SK-N-SH (cell line): Measurements from ENCODE around the gene TTC21A. TPM values are rescaled to one million over a fixed set of nuclear protein-coding genes. Genes with fewer than 3 reads are reported as not detected.

Experiments used
- CTCF ChIA-PET: fragments of 300-600, 350-600 bp; formaldehyde crosslinking; extraction: SDS; loops from one replicate; lab custom pipeline; 2021; lab: Yijun Ruan, JAX
- POLR2A ChIA-PET: fragments of 350-600 bp; sonication (Branson Sonifier 250); formaldehyde crosslinking; extraction: SDS; loops from one replicate; lab custom pipeline; 2020; ENCODE audit warnings: antibody characterized with exemption, inconsistent platforms; lab: Yijun Ruan, JAX
- DNase-seq: peaks from one replicate; pipeline ENCODE4 v3.0.0; 2012
- H2AFZ ChIP-seq: fragments of 200-600 bp; sonication (generic); 2 replicates; pipeline ENCODE4 v1.8.1; 2016; ENCODE audit warnings: antibody characterized with exemption, mild to moderate bottlenecking, low read depth
- H3F3A ChIP-seq: fragments of 200-600 bp; sonication (generic); replicated peaks from 2 replicates; pipeline ENCODE3; 2016; ENCODE audit warnings: antibody characterized with exemption, mild to moderate bottlenecking; ENCODE audit not compliant: insufficient read depth
- H3K27ac ChIP-seq, 2 experiments: fragments of 200-500 bp in 1 of 2; fragments of 200-600 bp in 1 of 2; sonication (Bioruptor generic) in 1 of 2; sonication (generic), shearing (Covaris generic) in 1 of 2; 2 replicates each; pipeline versions ENCODE4 v1.5.1 to v1.6.1; 2014 to 2016; ENCODE audit warnings: low read depth in 2 of 2, inconsistent platforms in 1 of 2, low read length in 1 of 2, mild to moderate bottlenecking in 1 of 2, mixed read lengths in 1 of 2
- H3K27me3 ChIP-seq: fragments of 200-600 bp; sonication (generic), shearing (Covaris generic); 2 replicates; pipeline ENCODE4 v1.6.1; 2016; ENCODE audit warnings: mixed run types; ENCODE audit not compliant: insufficient read depth
- H3K36me3 ChIP-seq, 2 experiments: fragments of 200-500 bp in 1 of 2; fragments of 200-600 bp in 1 of 2; sonication (Bioruptor generic) in 1 of 2; sonication (generic) in 1 of 2; replicated peaks in 1 of 2; 2 replicates each; pipeline versions ENCODE3 to v1.5.1; 2014 to 2016; ENCODE audit warnings: low read length in 1 of 2, mild to moderate bottlenecking in 1 of 2; ENCODE audit not compliant: insufficient read depth in 2 of 2, control insufficient read depth in 1 of 2
- H3K4me1 ChIP-seq, 2 experiments: fragments of 200-500 bp in 1 of 2; fragments of 200-600 bp in 1 of 2; sonication (Bioruptor generic) in 1 of 2; sonication (generic), shearing (Covaris generic) in 1 of 2; 2 replicates each; pipeline versions ENCODE4 v1.5.1 to v1.6.1; 2014 to 2016; ENCODE audit warnings: low read depth in 1 of 2, low read length in 1 of 2, mixed run types in 1 of 2; ENCODE audit not compliant: insufficient read depth in 2 of 2, control insufficient read depth in 1 of 2
- H3K4me2 ChIP-seq: fragments of 200-600 bp; sonication (generic), shearing (Covaris generic); 2 replicates; pipeline ENCODE4 v1.6.1; 2017; ENCODE audit warnings: mixed run types
- H3K4me3 ChIP-seq, 2 experiments: fragments of 200-500 bp in 1 of 2; fragments of 200-600 bp in 1 of 2; sonication (Bioruptor generic) in 1 of 2; sonication (generic), shearing (Covaris generic) in 1 of 2; 2 replicates each; pipeline versions ENCODE4 v1.5.1 to v1.8.1; 2014 to 2016; ENCODE audit warnings: low read depth in 2 of 2, inconsistent platforms in 1 of 2, low read length in 1 of 2, mild to moderate bottlenecking in 1 of 2, mixed read lengths in 1 of 2, moderate library complexity in 1 of 2
- H3K79me2 ChIP-seq: fragments of 200-600 bp; sonication (generic); 2 replicates; pipeline ENCODE4 v1.8.1; 2017; ENCODE audit warnings: mild to moderate bottlenecking; ENCODE audit not compliant: insufficient read depth
- H3K9ac ChIP-seq: fragments of 200-600 bp; sonication (generic); 2 replicates; pipeline ENCODE4 v1.6.1; 2017; ENCODE audit warnings: mixed run types
- H3K9me2 ChIP-seq: fragments of 200-600 bp; sonication (generic); 2 replicates; pipeline ENCODE4 v1.6.1; 2017; ENCODE audit warnings: mixed run types
- H3K9me3 ChIP-seq: fragments of 200-600 bp; sonication (generic); 2 replicates; pipeline ENCODE4 v1.6.1; 2017; ENCODE audit warnings: mixed run types, mild to moderate bottlenecking, moderate library complexity
- H4K20me1 ChIP-seq: fragments of 200-600 bp; sonication (generic); 2 replicates; pipeline ENCODE4 v1.6.1; 2017; ENCODE audit warnings: mild to moderate bottlenecking, mixed run types; ENCODE audit not compliant: insufficient read depth
- CHD2 ChIP-seq: fragments of 150-350 bp; IDR thresholded peaks from 2 replicates; pipeline ENCODE4 v1.6.1; 2018; ENCODE audit warnings: low read length; ENCODE audit not compliant: partially characterized antibody
- EZH2phosphoT487 ChIP-seq: fragments of 200-600 bp; sonication (generic); IDR thresholded peaks from 2 replicates; pipeline ENCODE4 v1.6.1; 2017; ENCODE audit warnings: low read depth, mixed run types, mild to moderate bottlenecking, antibody characterized with exemption, moderate library complexity, borderline replicate concordance
- FOXM1 ChIP-seq: IDR thresholded peaks from 2 replicates; pipeline ENCODE4 v1.4.0; 2012; ENCODE audit warnings: low read depth, mild to moderate bottlenecking
- MEF2A ChIP-seq: IDR thresholded peaks from 2 replicates; pipeline ENCODE4 v1.4.0; 2012; ENCODE audit warnings: low read depth, borderline replicate concordance
- MXI1 ChIP-seq: IDR thresholded peaks from 2 replicates; pipeline ENCODE4 v1.6.1; 2012; ENCODE audit warnings: mild to moderate bottlenecking, low read depth, low read length, improper control_type of control experiment
- NFIC ChIP-seq: IDR thresholded peaks from 2 replicates; pipeline ENCODE4 v1.4.0; 2012; ENCODE audit warnings: borderline replicate concordance
- NRF1 ChIP-seq: IDR thresholded peaks from 2 replicates; pipeline ENCODE4 v1.6.1; 2012; ENCODE audit warnings: low read depth, mild to moderate bottlenecking, low read length
- POLR2AphosphoS5 ChIP-seq: IDR thresholded peaks from 2 replicates; pipeline ENCODE4 v1.6.1; 2012; ENCODE audit warnings: low read depth, low read length
- RAD21 ChIP-seq: IDR thresholded peaks from 2 replicates; pipeline ENCODE4 v1.6.1; 2012; ENCODE audit warnings: mild to moderate bottlenecking, low read length
- SIN3A ChIP-seq: IDR thresholded peaks from 2 replicates; pipeline ENCODE4 v1.6.1; 2012; ENCODE audit warnings: low read depth, mild to moderate bottlenecking, low read length, moderate library complexity, borderline replicate concordance
- SMC3 ChIP-seq: IDR thresholded peaks from 2 replicates; pipeline ENCODE4 v1.6.1; 2012; ENCODE audit warnings: low read depth, low read length, improper control_type of control experiment
- TAF1 ChIP-seq: IDR thresholded peaks from 2 replicates; pipeline ENCODE4 v1.6.1; 2012; ENCODE audit warnings: low read depth, mild to moderate bottlenecking, low read length, moderate library complexity, borderline replicate concordance
- TCF12 ChIP-seq: IDR thresholded peaks from 2 replicates; pipeline ENCODE4 v1.4.0; 2012
- TEAD4 ChIP-seq: IDR thresholded peaks from 2 replicates; pipeline ENCODE4 v1.4.0; 2012; ENCODE audit warnings: mild to moderate bottlenecking, borderline replicate concordance; ENCODE audit not compliant: insufficient read depth
- WGBS: methylation state at CpG from one replicate; pipeline ENCODE4 v1.1.6; 2017; ENCODE audit warnings: low lambda C conversion rate; 5-methylcytosine and 5-hydroxymethylcytosine counted together
- polyA plus RNA-seq, 3 experiments: library from polyadenylated mRNA; depleted of rRNA; stranded (reverse); fragments of >200 nt; gene quantifications; 2 replicates each; pipeline ENCODE4 v1.2.3, GENCODE V29; 2012
- TF ChIP-seq, protein P1 (sequence below): IDR thresholded peaks from 2 replicates; pipeline ENCODE4 v1.4.0; 2012; ENCODE audit warnings: low read depth
- TF ChIP-seq, protein P2 (sequence below): fragments of 150-350 bp; IDR thresholded peaks from 2 replicates; pipeline ENCODE4 v1.6.1; 2017; ENCODE audit warnings: antibody characterized with exemption, low read length, low read depth, borderline replicate concordance
- TF ChIP-seq, protein P3 (sequence below): IDR thresholded peaks from 2 replicates; pipeline ENCODE4 v1.6.1; 2012; ENCODE audit warnings: mild to moderate bottlenecking, low read depth, low read length, moderate library complexity

The TTC21A gene
- polyA plus RNA-seq, 1 of the 3 experiments (the other 2 are of a cell fraction), result 3.9 TPM

DNA sequence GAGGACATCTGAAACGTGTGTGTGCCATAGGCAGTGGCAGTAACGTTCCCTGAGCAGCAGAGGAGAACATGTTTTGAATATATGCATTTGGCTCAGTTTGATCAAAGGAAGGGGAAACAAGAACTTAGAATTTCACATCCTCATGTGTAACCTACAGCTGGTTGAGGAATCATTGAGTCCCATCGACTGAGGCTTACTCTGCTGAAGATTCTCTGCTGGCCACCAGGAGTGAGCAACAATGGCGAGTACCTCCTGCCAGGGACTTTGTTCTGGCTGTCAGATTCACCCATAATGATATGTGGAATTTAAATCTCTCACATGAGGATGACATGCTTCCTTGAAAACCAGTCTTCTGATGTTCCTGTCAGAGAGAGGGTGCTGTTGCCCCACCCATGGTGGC lies 21.3 kb upstream of the TTC21A start:
- 89% methylated on average over 4 of the region's 4 CpGs for WGBS

DNA sequence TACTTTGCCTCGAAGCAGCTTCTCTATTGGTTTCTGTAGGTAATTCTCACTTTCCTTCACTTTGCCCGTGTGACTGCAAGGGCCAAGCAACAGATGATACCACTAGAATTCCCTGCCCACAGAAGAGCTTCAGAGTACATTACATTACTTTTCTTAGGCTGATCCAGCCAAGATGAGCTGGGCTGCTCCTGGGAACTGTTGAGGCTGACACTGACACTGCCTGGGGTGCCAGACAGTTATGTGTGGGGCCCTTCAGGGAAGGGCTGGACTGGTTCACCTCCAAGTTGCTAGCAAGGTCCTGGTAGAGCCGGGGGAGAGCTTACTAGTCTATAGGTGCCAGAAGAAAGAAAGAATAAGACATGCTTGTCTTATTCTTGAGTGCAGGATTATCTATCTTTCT lies 19.0 kb upstream of the TTC21A start:
- H2AFZ ChIP-seq, result no peak overlapping the region
- H4K20me1 ChIP-seq, result no peaks in the 10 kb centered on the region
- no peaks in the 10 kb centered on the region for H3K27me3 ChIP-seq
- H3K4me1 ChIP-seq, result no peaks in the 10 kb centered on the region
- peaks cover 65 to 75% of the 10 kb centered on the region in 2 experiments for H3K36me3 ChIP-seq
- H3K9ac ChIP-seq, result no peak overlapping the region
- 100% methylated on average over 3 of the region's 3 CpGs for WGBS
- no peaks in the 10 kb centered on the region for H3K79me2 ChIP-seq
- no peaks in the 10 kb centered on the region for H3F3A ChIP-seq
- DNase-seq, result no peak
- no peak overlapping the region for H3K4me3 ChIP-seq
- no peaks in the 10 kb centered on the region for H3K9me3 ChIP-seq
- H3K4me2 ChIP-seq, result no peak overlapping the region
- CTCF ChIA-PET, result interaction anchor here (1.1 to 2.3 kb wide), 2 partner anchors 59 to 200 kb away, joined by 3 to 14 read pairs; no protein-coding TSS in a partner anchor
- no peaks in the 10 kb centered on the region for H3K9me2 ChIP-seq
- POLR2A ChIA-PET, result no interaction called here
- no peak overlapping the region; a peak in 1 of 4 replicates for H3K27ac ChIP-seq
- TF ChIP-seq POLR2AphosphoS5 (no peak), SMC3 (no peak), RAD21 (no peak), TEAD4 (no peak), SIN3A (no peak), NFIC (no peak), TAF1 (no peak), MXI1 (no peak), NRF1 (no peak), EZH2phosphoT487 (no peak), CHD2 (no peak), FOXM1 (no peak)
- TF ChIP-seq, protein P1, sequence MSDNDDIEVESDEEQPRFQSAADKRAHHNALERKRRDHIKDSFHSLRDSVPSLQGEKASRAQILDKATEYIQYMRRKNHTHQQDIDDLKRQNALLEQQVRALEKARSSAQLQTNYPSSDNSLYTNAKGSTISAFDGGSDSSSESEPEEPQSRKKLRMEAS, result no peak
- TF ChIP-seq, protein P2, sequence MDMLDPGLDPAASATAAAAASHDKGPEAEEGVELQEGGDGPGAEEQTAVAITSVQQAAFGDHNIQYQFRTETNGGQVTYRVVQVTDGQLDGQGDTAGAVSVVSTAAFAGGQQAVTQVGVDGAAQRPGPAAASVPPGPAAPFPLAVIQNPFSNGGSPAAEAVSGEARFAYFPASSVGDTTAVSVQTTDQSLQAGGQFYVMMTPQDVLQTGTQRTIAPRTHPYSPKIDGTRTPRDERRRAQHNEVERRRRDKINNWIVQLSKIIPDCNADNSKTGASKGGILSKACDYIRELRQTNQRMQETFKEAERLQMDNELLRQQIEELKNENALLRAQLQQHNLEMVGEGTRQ, result no peak

More for the DNA sequence above, 21.3 kb upstream of the TTC21A start:
- Histone ChIP-seq H3K4me1 (no peaks in the 10 kb centered on the region), H3K27ac (no peak overlapping the region), H4K20me1 (no peaks in the 10 kb centered on the region), H3K27me3 (no peaks in the 10 kb centered on the region), H3K79me2 (no peaks in the 10 kb centered on the region), H3K36me3 (peaks cover 50 to 71% of the 10 kb centered on the region in 2 experiments), H3K4me2 (no peak overlapping the region), H3K4me3 (no peak overlapping the region), H2AFZ (no peak overlapping the region), H3K9ac (no peak overlapping the region), H3F3A (no peaks in the 10 kb centered on the region), H3K9me2 (no peaks in the 10 kb centered on the region), H3K9me3 (no peaks in the 10 kb centered on the region)
- ChIA-PET POLR2A (no interaction called here), CTCF (interaction anchor here (0.8 to 1.6 kb wide), 2 partner anchors 21 to 202 kb away, joined by 4 to 5 read pairs; no protein-coding TSS in a partner anchor)
- TF ChIP-seq RAD21 (no peak), MEF2A (no peak), FOXM1 (no peak), EZH2phosphoT487 (no peak), TCF12 (no peak)
- TF ChIP-seq, protein P1, result no peak
- TF ChIP-seq, protein P3, sequence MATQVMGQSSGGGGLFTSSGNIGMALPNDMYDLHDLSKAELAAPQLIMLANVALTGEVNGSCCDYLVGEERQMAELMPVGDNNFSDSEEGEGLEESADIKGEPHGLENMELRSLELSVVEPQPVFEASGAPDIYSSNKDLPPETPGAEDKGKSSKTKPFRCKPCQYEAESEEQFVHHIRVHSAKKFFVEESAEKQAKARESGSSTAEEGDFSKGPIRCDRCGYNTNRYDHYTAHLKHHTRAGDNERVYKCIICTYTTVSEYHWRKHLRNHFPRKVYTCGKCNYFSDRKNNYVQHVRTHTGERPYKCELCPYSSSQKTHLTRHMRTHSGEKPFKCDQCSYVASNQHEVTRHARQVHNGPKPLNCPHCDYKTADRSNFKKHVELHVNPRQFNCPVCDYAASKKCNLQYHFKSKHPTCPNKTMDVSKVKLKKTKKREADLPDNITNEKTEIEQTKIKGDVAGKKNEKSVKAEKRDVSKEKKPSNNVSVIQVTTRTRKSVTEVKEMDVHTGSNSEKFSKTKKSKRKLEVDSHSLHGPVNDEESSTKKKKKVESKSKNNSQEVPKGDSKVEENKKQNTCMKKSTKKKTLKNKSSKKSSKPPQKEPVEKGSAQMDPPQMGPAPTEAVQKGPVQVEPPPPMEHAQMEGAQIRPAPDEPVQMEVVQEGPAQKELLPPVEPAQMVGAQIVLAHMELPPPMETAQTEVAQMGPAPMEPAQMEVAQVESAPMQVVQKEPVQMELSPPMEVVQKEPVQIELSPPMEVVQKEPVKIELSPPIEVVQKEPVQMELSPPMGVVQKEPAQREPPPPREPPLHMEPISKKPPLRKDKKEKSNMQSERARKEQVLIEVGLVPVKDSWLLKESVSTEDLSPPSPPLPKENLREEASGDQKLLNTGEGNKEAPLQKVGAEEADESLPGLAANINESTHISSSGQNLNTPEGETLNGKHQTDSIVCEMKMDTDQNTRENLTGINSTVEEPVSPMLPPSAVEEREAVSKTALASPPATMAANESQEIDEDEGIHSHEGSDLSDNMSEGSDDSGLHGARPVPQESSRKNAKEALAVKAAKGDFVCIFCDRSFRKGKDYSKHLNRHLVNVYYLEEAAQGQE, result no peak
- TF ChIP-seq, protein P2, result no peak
- DNase-seq, result no peak
